Kidney epithelial cell (primary cell): Measurements from ENCODE around the gene CNOT6. TPM values are rescaled to one million over a fixed set of nuclear protein-coding genes. Genes with fewer than 3 reads are reported as not detected.
A peak's percentile ranks its signal among the peaks of the same experiment; 100 is the strongest.
"Not testable (repeated sequence)": the region's sequence is repeated elsewhere in the genome, so short reads cannot be mapped to it uniquely, and the experiment has no call there.

Source experiments
- DNase-seq: peaks from one replicate; pipeline ENCODE4 v3.0.0-alpha.2; 2010; ENCODE audit warnings: low read depth
- H3K27me3 ChIP-seq: 2 replicates; pipeline ENCODE4 v1.6.0; 2011; ENCODE audit warnings: low read length; ENCODE audit not compliant: control insufficient read depth, insufficient read depth
- H3K36me3 ChIP-seq: 2 replicates; pipeline ENCODE4 v1.5.1; 2011; ENCODE audit warnings: low read length; ENCODE audit not compliant: control insufficient read depth, insufficient read depth
- H3K4me3 ChIP-seq: 2 replicates; pipeline ENCODE4 v1.5.1; 2011; ENCODE audit warnings: low read depth, mild to moderate bottlenecking, control low read depth, low read length
- total RNA-seq: library from RNA; depleted of rRNA; stranded (reverse); fragments of >200 nt; gene quantifications from 2 replicates; pipeline ENCODE4 v1.2.3, GENCODE V29; 2015
- TF ChIP-seq, protein P1 (sequence below): IDR thresholded peaks from 2 replicates; pipeline ENCODE4 v1.5.1; 2011; ENCODE audit warnings: mild to moderate bottlenecking, moderate library complexity, low read length, control low read depth, inconsistent platforms; ENCODE audit not compliant: insufficient read depth, poor library complexity, severe bottlenecking

Gene CNOT6
- total RNA-seq, 1 donor from 2014 or later = 31.1 TPM

GRCh38 chr5:180470361-180470760 is 23.8 kb upstream of the CNOT6 start:
- TF ChIP-seq, protein P1, sequence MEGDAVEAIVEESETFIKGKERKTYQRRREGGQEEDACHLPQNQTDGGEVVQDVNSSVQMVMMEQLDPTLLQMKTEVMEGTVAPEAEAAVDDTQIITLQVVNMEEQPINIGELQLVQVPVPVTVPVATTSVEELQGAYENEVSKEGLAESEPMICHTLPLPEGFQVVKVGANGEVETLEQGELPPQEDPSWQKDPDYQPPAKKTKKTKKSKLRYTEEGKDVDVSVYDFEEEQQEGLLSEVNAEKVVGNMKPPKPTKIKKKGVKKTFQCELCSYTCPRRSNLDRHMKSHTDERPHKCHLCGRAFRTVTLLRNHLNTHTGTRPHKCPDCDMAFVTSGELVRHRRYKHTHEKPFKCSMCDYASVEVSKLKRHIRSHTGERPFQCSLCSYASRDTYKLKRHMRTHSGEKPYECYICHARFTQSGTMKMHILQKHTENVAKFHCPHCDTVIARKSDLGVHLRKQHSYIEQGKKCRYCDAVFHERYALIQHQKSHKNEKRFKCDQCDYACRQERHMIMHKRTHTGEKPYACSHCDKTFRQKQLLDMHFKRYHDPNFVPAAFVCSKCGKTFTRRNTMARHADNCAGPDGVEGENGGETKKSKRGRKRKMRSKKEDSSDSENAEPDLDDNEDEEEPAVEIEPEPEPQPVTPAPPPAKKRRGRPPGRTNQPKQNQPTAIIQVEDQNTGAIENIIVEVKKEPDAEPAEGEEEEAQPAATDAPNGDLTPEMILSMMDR = no peak
- H3K27me3 ChIP-seq = peaks cover 11% of the 10 kb centered on the region
- DNase-seq = no peak
- H3K4me3 ChIP-seq = no peak overlapping the region
- H3K36me3 ChIP-seq = no peaks in the 10 kb centered on the region

DNA sequence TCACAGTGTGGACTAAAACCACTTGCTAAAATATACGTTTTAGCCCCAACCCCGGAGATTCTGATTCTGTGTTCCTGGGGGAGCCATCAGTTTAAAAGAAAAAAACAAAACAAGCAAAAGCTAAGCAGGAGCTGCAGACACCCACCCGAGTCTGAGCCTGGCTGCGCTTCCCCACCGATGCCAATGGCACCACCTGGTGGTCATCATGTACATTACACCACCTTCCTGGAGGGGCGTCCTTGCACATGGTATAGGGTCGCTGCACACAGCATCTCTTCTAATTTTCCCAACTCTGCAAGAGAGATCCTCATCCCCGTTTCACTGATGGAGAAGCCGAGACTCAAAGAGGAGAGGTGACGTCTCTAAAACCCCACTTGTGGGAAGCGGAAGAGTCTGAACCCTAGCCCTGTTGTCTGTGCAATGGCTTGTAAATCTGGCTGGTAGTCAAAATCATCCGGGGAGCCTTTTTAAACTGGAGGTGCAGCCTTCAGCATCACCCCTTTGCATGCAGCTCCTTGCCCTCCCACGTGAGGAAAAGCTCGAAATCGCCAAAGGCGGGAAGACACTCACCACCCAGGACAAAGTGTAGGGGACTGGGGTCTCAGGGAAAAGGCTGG is 23.1 kb upstream of the CNOT6 start:
- no peak overlapping the region for H3K4me3 ChIP-seq
- no peaks in the 10 kb centered on the region for H3K36me3 ChIP-seq
- TF ChIP-seq, protein P1 = peak; percentile 90
- peaks cover 11% of the 10 kb centered on the region for H3K27me3 ChIP-seq
- DNase-seq = peak; percentile 9

DNA sequence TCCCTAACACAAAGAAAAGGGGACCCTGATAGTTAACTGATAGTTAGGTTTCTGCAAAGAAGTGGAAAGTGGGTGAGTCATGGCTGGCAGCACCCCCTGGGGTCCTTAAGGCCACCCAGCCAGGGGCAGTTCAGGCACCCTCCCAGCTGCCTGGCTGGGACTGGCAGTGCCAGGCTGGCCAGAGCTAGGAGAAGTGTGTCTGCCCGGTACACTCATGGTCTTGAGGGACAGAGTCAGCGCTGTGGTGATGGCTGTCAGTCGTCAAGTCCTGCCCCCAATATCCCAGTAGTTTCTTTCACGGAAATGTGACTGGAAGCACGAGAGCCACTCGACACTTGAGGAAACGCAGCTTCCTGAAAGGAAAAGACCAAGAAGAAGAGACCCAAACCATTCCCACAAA is 22.3 kb upstream of the CNOT6 start:
- no peak overlapping the region for H3K4me3 ChIP-seq
- H3K27me3 ChIP-seq = peaks cover 11% of the 10 kb centered on the region
- no peaks in the 10 kb centered on the region for H3K36me3 ChIP-seq
- TF ChIP-seq, protein P1 = no peak
- DNase-seq = no peak

DNA sequence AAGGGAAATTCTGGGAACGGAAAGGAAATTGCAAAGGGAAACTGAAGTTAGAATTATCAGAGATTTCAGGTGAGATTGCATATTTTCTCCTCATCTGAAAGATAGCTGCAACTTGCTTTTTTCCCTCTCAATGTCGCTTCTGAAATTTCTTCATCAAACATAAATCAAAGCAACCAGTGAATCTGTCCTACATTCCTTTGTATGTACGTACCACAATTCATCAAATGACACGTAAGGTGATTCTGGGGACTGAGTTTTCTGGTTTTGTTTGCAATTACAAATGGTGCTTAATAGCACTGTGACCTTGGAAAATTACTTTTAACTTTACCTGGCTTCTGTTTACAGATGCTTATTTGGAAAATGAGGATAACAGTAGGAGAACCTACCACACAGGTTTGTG is 21.9 kb upstream of the CNOT6 start:
- Histone ChIP-seq H3K36me3 (no peaks in the 10 kb centered on the region), H3K4me3 (no peak overlapping the region), H3K27me3 (peaks cover 11% of the 10 kb centered on the region)
- no peak for DNase-seq
- TF ChIP-seq, protein P1 = no peak

DNA sequence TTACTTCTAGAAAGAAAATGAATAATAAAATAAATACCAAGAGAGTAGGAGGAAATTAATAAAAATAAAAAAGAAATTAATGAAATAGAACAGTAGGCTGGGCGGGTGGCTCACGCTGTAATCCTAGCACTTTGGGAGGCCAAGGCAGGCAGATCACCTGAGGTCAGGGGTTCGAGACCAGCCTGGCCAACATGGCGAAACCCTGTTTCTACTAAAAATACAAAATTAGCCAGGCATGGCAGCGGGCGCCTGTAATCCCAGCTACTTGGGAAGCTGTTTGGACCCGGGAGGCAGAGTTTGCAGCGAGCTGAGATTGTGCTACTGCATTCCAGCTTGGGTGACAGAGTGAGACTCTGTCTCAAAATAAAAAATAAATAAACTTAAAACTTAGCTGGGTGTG is 20.8 kb upstream of the CNOT6 start:
- not testable (repeated sequence) for H3K36me3 ChIP-seq, DNase-seq, H3K4me3 ChIP-seq
- peaks cover 11% of the 10 kb centered on the region for H3K27me3 ChIP-seq

GRCh38 chr5:180474569-180474968 is 19.6 kb upstream of the CNOT6 start:
- no peak overlapping the region for H3K4me3 ChIP-seq
- no peaks in the 10 kb centered on the region for H3K36me3 ChIP-seq
- TF ChIP-seq, protein P1 = no peak
- peaks cover 9% of the 10 kb centered on the region for H3K27me3 ChIP-seq
- DNase-seq = no peak

GRCh38 chr5:180475969-180476524 is 18.1 kb upstream of the CNOT6 start:
- DNase-seq, H3K27me3 ChIP-seq, H3K36me3 ChIP-seq, H3K4me3 ChIP-seq: not testable (repeated sequence)
